NCI-H1105 treated with DMSO at 0.1 percent for 48 hours (cell line): ENCODE data around the gene PPP2R1A.
"Not testable (repeated sequence)": the region's sequence is repeated elsewhere in the genome, so short reads cannot be mapped to it uniquely, and the experiment has no call there.

ENCODE experiments used
- DNase-seq: peaks from one replicate; lab custom pipeline; 2025; lab: John Stamatoyannopoulos, UW

PPP2R1A gene

GRCh38 chr19:52244021-52244420 lies 54.2 kb downstream of the PPP2R1A start:
- DNase-seq, result no peak

- peak; percentile 19 for DNase-seq
These were observed 58.4 kb downstream of the PPP2R1A start for GRCh38 chr19:52248241-52248640.

GRCh38 chr19:52258426-52258825 lies 68.6 kb downstream of the PPP2R1A start:
- DNase-seq, result no peak

- DNase-seq, result not testable (repeated sequence)
These were observed 75.7 kb downstream of the PPP2R1A start for GRCh38 chr19:52265556-52265955.

GRCh38 chr19:52269338-52270261 lies 79.7 kb downstream of the PPP2R1A start, which contains the start of gene ZNF766:
Gene ZNF766 (plus strand): TSS chr19:52269587. CDS start chr19:52269614, 27 bp downstream.
- DNase-seq, result peak; percentile 97

GRCh38 chr19:52270266-52270885 lies 80.5 kb downstream of the PPP2R1A start:
- DNase-seq, result no peak

- DNase-seq, result no peak
These were observed 83.4 kb downstream of the PPP2R1A start for GRCh38 chr19:52273301-52273700.

GRCh38 chr19:52274191-52274590 lies 84.3 kb downstream of the PPP2R1A start:
- no peak for DNase-seq

- DNase-seq, result no peak
These were observed 86.1 kb downstream of the PPP2R1A start for GRCh38 chr19:52275988-52276387.

- DNase-seq, result no peak
These were observed 87.6 kb downstream of the PPP2R1A start for GRCh38 chr19:52277471-52277870.
